ENCODE data around the gene ANGEL1.

The ANGEL1 gene

DNA sequence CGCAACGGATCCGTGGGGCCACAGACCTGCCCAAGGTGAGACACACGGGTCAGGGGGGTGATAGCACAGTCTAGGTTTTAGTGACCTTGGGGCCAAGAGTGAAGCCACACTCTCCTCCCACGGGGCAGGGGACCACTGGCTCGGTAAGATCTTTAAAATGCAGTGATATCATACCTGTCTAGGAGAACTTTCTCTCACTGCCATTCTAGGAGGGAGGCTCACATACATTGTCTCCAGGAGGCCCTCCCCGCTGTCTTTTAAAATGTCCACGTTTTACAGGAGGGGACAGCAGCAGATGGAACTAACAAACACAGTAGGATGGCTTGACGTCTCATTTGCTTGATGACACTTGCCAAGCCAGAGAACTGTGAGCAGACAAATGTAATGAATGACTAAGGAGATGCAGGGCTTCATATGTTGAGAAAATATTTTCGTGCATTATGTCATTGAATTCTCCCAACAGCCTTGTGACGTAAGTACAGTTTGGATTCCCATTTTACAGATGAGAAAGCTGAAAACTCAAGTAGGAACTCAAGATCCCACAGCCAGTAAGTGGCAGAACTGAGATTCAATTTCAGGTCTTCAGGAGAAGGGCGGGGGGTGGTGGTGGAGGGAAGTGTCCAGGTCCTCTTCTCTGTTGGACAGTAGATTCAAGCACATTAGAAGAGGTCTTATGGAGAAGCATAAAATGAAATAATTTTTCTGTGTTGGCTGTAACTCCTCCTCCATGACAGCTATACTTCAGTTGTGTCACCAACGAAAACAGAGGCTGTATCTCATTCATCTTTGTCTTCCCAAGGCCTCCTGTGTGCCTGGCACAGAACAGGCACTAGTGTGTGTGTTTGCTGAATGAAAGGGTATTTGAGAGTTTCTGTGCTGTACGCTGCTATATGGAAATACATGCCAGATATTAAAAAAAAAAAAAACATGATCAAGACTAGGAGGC, 49.3 kb downstream of the ANGEL1 start:
- peak; percentile 12 for DNase-seq

GRCh38 chr14:76762411-76763095, 50.1 kb downstream of the ANGEL1 start:
- peak; percentile 40 for DNase-seq

DNA sequence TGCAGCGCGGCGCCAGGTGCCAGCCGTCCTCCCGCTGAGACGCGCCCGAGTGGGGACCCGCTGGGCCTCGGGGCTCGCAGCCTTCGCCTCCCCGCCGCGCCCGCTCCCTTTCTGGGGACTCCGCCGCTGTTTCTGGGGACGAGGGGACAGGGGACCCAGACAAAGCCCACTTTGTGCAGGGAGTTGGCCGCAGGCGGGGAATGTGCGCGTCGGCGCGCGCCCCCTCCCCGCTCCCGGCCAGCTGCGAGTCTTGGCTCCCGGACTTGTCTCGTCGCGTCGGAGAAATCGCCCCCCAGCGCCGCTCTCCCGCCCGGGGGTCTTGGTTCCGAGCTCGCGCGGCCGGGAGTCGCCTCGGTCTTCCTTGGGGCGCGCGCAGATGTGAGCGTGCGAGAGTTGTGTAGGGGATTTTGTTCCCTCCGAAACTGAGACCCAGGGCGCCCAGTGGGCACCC, 50.7 kb downstream of the ANGEL1 start:
- DNase-seq: no peak

DNA sequence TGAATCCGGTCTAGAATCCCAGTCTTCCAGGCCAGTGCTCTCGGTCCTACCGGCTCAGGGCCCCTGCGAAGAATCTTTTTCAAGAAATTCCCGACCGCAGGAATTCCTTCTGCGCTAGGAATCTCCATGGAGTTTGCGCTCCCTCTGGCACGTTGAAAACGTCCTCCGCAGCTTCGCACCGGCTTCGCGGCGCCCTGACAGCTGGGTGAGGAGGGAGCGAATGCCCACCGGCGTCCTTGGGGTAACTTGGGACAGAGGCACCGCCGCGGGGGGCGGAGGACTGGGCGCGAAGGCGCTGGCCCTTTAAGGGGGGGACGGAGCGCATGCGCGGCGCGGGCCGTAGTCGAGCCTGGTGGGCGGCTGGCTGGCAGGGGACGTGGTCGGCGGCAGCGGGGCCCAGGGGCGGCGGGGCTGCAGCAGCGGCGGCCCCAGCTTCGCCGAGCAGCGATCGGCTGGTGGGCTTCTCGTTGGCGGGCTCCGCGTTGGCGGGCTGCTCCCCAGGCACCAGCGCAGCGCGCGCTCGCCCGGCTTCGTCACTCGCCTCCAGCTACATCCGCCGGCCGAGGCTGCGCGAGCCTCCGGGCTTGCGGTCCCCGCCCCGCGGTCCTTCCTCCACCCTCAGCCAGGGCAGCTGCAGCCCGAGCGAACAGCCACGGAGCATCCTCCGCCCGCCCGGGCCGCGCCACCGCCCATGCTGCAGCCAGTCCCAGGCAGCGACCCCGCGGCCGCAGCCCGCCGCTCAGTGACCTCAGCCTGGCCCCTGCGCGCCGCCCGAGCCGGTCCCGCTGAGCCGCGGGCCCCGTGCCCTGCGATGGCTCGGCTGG, 51.3 kb downstream of the ANGEL1 start, which contains the start of gene VASH1:
Gene VASH1 (plus strand): TSS at position 333 of the 824 bp plus-strand sequence. CDS start 1,354 bp downstream, outside the sequence.
- DNase-seq: peak; percentile 83

- peak; percentile 19 for DNase-seq
Measured at GRCh38 chr14:76760331-76761135, 52.1 kb downstream of the ANGEL1 start.

DNA sequence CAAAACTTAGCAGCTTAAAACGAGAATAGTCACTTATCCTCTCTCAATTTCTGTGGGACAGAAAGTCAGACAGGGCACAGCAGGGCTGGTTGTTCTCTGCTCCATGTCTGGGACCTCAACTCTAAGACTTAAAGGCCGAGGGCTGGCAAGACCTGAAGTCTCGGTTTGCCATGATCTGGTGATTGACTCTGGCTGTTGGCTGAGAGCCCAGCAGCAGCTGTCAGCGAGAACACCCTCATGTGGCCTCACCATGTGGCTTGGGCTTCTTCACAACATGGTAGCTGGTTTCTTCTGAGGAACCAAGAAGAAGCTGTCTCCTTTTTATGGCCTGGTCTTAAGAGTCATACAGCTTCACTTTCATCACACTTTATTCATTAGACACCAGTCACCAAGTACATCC, 53.1 kb downstream of the ANGEL1 start:
- peak; percentile 17 for DNase-seq

DNA sequence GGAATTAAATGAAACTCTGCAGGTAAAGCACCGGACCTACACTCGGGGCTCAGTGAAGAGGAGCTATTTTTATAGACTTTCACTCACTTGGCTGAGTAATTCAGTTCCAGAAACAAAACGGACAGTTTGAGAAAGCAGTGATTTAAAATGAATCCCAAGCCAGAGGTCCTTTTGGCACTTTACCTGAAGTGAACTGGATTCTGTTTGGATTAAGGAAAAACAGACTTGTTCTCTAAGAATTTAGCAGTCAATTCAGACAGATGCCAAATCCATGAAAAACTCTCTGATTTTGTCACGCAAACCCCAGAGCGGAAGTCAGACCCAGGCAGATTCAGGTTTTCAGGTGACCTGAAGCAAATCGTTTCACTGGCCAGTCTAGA, 56.3 kb downstream of the ANGEL1 start:
- no peak for DNase-seq

GRCh38 chr14:76755610-76756370, 56.9 kb downstream of the ANGEL1 start:
- DNase-seq: no peak

DNA sequence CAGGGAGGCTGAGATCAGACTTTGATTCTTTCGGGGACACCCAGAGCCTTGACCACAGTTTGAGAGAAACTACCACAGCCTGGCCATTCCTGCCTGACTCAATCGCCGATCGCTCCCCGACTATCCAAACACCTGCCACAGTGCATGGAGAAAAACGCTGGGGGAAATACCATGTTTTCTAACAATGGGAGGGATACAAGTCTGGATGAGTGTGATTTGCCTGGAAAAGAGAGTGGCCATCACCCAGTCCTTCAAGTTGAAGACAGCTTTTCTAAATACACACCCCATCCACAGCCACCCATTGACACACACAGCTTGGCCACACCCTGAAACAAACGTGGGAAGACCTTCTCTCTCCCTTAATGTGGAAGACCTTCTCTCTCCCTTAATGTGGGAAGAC, 58.1 kb downstream of the ANGEL1 start:
- no peak for DNase-seq

GRCh38 chr14:76753541-76754198, 59.0 kb downstream of the ANGEL1 start:
- DNase-seq: no peak

DNA sequence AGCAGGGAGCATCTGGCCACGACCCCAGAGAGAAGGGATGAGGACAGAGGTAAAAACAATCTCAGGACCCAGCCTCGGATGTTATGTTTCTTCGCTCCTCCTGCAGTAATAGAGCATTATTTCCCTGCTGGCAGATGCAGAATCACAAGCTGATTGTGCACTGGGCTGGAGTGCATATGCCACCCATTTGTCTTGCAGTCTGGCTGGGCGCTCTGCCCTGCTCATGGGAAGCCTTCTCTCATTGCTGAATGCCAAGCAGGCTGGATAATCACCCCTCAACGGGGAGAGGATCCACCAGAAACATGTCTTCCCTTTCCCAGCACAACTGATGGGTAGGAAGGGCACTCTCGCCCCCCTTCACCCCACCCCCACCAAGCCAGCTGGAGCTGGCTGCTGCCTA, 59.9 kb downstream of the ANGEL1 start:
- DNase-seq: no peak

DNA sequence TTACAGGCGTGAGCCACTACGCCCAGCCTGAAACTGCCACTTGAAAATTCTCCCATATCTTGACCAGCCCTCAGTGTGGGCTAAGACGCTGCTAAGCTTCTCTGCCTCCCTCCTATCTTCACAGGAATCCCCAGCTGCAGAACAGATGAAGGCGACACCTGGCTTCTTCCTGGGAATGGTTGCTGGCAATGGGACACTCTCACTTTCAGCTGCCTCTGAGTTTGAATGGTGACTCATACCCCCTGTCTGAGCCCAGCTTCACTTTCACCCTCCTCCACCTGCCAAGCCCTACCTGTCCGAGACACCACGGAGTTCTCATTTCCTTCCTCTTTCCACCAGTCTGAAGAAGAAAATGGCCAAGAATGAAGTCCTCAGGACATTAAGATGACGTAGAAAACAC, 69.7 kb downstream of the ANGEL1 start:
- no peak for DNase-seq

DNA sequence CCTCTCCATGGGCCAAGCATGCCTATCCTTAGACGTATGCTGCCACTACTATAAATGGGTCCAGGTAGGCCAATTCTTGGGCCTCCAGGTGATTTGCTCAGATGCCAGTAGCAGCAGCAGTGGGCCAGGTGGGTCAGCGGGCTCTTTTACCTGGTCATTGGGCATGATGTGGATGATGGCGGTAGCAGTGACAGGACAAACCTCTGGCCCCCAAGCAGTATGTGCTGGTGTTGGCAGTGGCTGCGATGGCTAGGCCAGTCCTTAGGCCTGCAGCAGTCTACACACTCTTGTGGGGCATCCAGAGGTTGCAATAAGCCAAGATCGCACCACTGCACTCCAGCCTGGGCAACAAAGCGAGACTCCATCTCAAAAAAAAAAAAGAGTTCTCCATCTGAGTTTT, 70.5 kb downstream of the ANGEL1 start:
- DNase-seq: no peak

DNA sequence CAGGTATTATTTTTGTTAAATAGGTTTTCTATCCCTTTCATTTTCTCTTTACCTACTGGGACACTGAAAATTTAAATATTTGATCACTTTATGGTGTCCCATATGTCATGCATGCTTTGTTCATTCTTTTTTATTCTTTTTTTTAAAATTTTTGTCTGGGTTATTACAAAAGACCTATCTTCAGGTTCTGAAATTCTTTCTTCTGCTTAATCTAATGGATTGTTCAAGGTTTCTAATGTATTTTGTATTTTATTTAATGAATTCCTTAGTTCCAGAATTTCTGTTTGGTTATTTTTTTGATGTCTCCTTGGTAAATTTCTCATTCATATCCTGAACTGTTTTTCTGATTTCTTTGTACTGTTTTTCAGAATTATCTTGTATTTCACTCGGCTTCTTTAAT, 71.6 kb downstream of the ANGEL1 start:
- DNase-seq: no peak
